Neuronal stem cell (in vitro differentiated cells): ENCODE data around the gene ESRP2.
A peak's percentile ranks its signal among the peaks of the same experiment; 100 is the strongest.

ENCODE experiments used
- DNase-seq: peaks from one replicate; pipeline ENCODE4 v3.0.0-alpha.2; 2013; ENCODE audit warnings: low spot score
- H2AFZ ChIP-seq: one replicate; pipeline ENCODE4 v1.6.1; 2013; ENCODE audit warnings: mild to moderate bottlenecking, low read length, inconsistent platforms
- H2AK5ac ChIP-seq: 2 replicates; pipeline ENCODE4 v1.6.1; 2013; ENCODE audit warnings: low read depth, mild to moderate bottlenecking, inconsistent platforms, low read length, moderate library complexity, mixed read lengths
- H2BK120ac ChIP-seq: 2 replicates; pipeline ENCODE4 v1.6.1; 2013; ENCODE audit warnings: low read depth, mild to moderate bottlenecking, inconsistent platforms, low read length, moderate library complexity, mixed read lengths
- H2BK12ac ChIP-seq: one replicate; pipeline ENCODE4 v1.6.1; 2013; ENCODE audit warnings: low read length, inconsistent platforms
- H2BK15ac ChIP-seq: 2 replicates; pipeline ENCODE4 v1.6.1; 2013; ENCODE audit warnings: mild to moderate bottlenecking, low read length, inconsistent platforms, mixed read lengths
- H2BK5ac ChIP-seq: one replicate; pipeline ENCODE4 v1.6.1; 2013; ENCODE audit warnings: inconsistent platforms, mild to moderate bottlenecking, low read length, moderate library complexity
- H3K14ac ChIP-seq: one replicate; pipeline ENCODE4 v1.6.1; 2013; ENCODE audit warnings: low read length, inconsistent platforms
- H3K18ac ChIP-seq: 2 replicates; pipeline ENCODE4 v1.6.1; 2013; ENCODE audit warnings: low read length, inconsistent platforms
- H3K23ac ChIP-seq: 2 replicates; pipeline ENCODE4 v1.6.1; 2013; ENCODE audit warnings: low read depth, mild to moderate bottlenecking, mixed read lengths, low read length, inconsistent platforms; ENCODE audit not compliant: poor library complexity
- H3K27ac ChIP-seq: replicated peaks from 3 replicates; pipeline ENCODE4 v1.5.1; 2013; ENCODE audit warnings: low read length, inconsistent platforms
- H3K27me3 ChIP-seq, 3 experiments: 2 replicates each; pipeline ENCODE4 v1.6.1; 2013; ENCODE audit warnings: low read length in 3 of 3, mild to moderate bottlenecking in 2 of 3, inconsistent platforms in 1 of 3, low read depth in 1 of 3, mixed read lengths in 1 of 3, moderate library complexity in 1 of 3; ENCODE audit not compliant: control insufficient read depth in 3 of 3, insufficient read depth in 3 of 3
- H3K36me3 ChIP-seq, 2 donors: replicated peaks in 1 of 2; 2 replicates each; pipeline ENCODE4 v1.6.1; 2013; ENCODE audit warnings: low read length in 2 of 2; ENCODE audit not compliant: control insufficient read depth in 2 of 2, insufficient read depth in 2 of 2
- H3K4ac ChIP-seq: 2 replicates; pipeline ENCODE4 v1.6.1; 2013; ENCODE audit warnings: inconsistent platforms, mild to moderate bottlenecking, low read length, moderate library complexity
- H3K4me1 ChIP-seq, 2 donors: 1 replicate in 1 of 2; 2 replicates in 1 of 2; pipeline ENCODE4 v1.6.1; 2013; ENCODE audit warnings: low read length in 2 of 2, low read depth in 1 of 2; ENCODE audit not compliant: control insufficient read depth in 2 of 2, insufficient read depth in 1 of 2
- H3K4me2 ChIP-seq: one replicate; pipeline ENCODE4 v1.6.1; 2013; ENCODE audit warnings: mild to moderate bottlenecking, low read length, inconsistent platforms; ENCODE audit not compliant: insufficient read depth, poor library complexity, severe bottlenecking
- H3K4me3 ChIP-seq, 2 donors: 2 replicates each; pipeline ENCODE4 v1.5.1; 2013; ENCODE audit warnings: low read length in 2 of 2, mild to moderate bottlenecking in 2 of 2, inconsistent platforms in 1 of 2, moderate library complexity in 1 of 2
- H3K79me1 ChIP-seq: one replicate; pipeline ENCODE4 v1.6.1; 2013; ENCODE audit warnings: low read depth, mild to moderate bottlenecking, inconsistent platforms, low read length, moderate library complexity
- H3K9ac ChIP-seq: one replicate; pipeline ENCODE4 v1.6.1; 2013; ENCODE audit warnings: mild to moderate bottlenecking, low read depth, low read length, inconsistent platforms; ENCODE audit not compliant: poor library complexity
- H3K9me3 ChIP-seq, 2 donors: replicated peaks in 1 of 2; 2 replicates each; pipeline versions ENCODE3 to v1.6.1; 2013; ENCODE audit warnings: low read length in 2 of 2, mild to moderate bottlenecking in 2 of 2, inconsistent platforms in 1 of 2, low read depth in 1 of 2, mixed read lengths in 1 of 2, moderate library complexity in 1 of 2; ENCODE audit not compliant: control insufficient read depth in 2 of 2, insufficient read depth in 1 of 2
- H4K8ac ChIP-seq: one replicate; pipeline ENCODE4 v1.6.1; 2013; ENCODE audit warnings: low read depth, mild to moderate bottlenecking, inconsistent platforms, low read length, moderate library complexity
- H4K91ac ChIP-seq: one replicate; pipeline ENCODE4 v1.6.1; 2013; ENCODE audit warnings: low read length, low read depth, mild to moderate bottlenecking, inconsistent platforms; ENCODE audit not compliant: poor library complexity
- WGBS, 2 donors: extraction: QIAGEN DNeasy Blood & Tissue Kit; methylation state at CpG; one replicate each; pipeline ENCODE4 v1.1.7; 2013; ENCODE audit warnings: missing lambda C conversion rate in 2 of 2, mixed read lengths in 1 of 2; ENCODE audit not compliant: insufficient read length in 2 of 2, insufficient replicate concordance in 1 of 2; ENCODE audit errors: extremely low coverage in 2 of 2; 5-methylcytosine and 5-hydroxymethylcytosine counted together

The ESRP2 gene

DNA sequence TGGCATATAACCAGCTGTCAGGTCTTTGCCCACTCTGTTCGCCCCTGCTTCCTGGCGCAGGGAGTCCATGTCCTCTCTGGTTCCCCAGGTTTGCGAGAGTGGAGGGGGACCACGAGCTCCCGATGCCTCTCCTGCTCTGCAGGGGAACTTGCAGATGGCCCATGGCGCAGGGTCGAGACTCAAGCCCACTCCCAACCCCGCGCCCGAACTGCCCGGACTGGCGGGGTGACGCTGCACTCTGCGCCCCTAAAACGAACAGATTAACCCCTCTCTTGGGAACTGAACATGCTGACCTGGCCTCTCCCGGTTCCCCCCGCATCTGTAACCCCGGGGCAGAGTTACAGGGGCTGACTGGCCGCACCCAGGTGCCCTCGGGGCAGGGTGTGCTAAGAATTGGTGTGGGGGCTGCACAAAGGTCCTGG lies 8.6 kb upstream of the ESRP2 start:
- no CpG with 5 or more reads among the region's 20 CpGs for WGBS, 2 donors
- peak overlapping the region; percentile 86 for H3K9ac ChIP-seq
- H2BK15ac ChIP-seq = peak overlapping the region; percentile 72
- H3K4me1 ChIP-seq = peaks cover 6 to 10% of the 10 kb centered on the region in 2 donors
- H3K4ac ChIP-seq = no peak overlapping the region
- H3K9me3 ChIP-seq = no peaks in the 10 kb centered on the region
- H3K18ac ChIP-seq = peak overlapping the region; percentile 85
- H2AFZ ChIP-seq = peak overlapping the region; percentile 98
- H3K79me1 ChIP-seq = peaks cover 8% of the 10 kb centered on the region
- peaks cover 3 to 6% of the 10 kb centered on the region in 2 donors for H3K36me3 ChIP-seq
- H3K27me3 ChIP-seq = peaks cover 0 to 8% (median 0%) of the 10 kb centered on the region in 3 experiments
- peak overlapping the region; percentile 80 for H3K23ac ChIP-seq
- H3K4me2 ChIP-seq = peak overlapping the region; percentile 86
- H3K14ac ChIP-seq = peak overlapping the region; percentile 58
- H2BK12ac ChIP-seq = no peak overlapping the region
- H2AK5ac ChIP-seq = peak overlapping the region; percentile 65
- no peak for DNase-seq
- no peak overlapping the region for H3K27ac ChIP-seq
- no peak overlapping the region for H4K8ac ChIP-seq
- no peak overlapping the region for H2BK120ac ChIP-seq
- no peak overlapping the region for H2BK5ac ChIP-seq
- peak overlapping the region; percentile 90 to 94 for H3K4me3 ChIP-seq
- H4K91ac ChIP-seq = no peak overlapping the region

DNA sequence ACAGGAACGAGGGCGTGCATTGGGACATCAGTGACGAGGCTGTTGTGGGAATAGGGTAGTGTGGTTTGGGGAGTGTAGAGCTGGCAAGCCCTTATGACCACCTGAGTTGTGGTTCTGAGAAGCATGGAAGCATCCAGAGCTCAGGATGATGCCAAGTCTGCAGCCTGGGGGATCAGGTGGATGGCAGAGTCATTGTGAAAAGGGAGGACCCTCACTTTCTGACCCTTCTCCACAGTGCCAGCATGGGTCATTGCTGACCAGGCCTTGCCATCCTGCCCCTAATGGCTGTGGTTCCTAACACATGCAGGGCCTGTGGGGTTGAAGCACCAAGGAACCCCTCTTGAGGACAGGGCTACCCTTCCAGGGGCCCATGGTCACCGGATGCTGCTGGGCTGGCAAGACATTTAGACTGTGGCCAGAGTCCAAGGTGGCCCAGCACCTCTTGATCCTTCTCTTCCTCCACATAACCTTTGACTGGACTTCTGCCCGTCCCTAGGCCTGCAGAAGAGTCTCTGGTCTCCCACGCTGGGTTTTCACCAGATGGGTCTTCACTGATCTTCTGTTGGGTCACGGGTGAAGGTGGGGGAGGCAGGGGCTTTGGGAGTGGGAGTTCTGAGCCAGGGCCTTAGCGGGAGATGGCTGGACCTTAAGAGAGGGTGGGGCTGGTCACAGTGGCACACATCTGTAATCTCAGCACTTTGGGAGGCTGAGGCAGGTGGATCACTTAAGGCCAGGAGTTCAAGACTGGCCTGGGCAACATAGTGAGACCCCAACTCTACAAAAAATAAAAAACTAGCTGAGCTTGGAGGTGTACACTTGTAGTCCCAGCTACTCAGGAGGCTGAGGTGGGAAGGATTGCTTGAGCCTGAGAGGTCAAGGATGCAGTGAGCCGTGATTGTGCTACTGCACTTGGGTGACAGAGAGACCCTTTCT lies 7.3 kb upstream of the ESRP2 start:
- H2BK15ac ChIP-seq = no peak overlapping the region
- no peak overlapping the region for H3K4me3 ChIP-seq
- H3K27ac ChIP-seq = no peak overlapping the region
- H3K18ac ChIP-seq = no peak overlapping the region
- H2BK12ac ChIP-seq = no peak overlapping the region
- H3K9me3 ChIP-seq = peaks cover 0 to 5% of the 10 kb centered on the region in 2 donors
- no peak overlapping the region for H3K4ac ChIP-seq
- no CpG with 5 or more reads among the region's 9 CpGs for WGBS, 2 donors
- H3K27me3 ChIP-seq = peaks cover 0 to 8% (median 0%) of the 10 kb centered on the region in 3 experiments
- no peak overlapping the region for H4K8ac ChIP-seq
- no peak overlapping the region for H3K4me2 ChIP-seq
- peaks cover 8% of the 10 kb centered on the region for H3K79me1 ChIP-seq
- no peak overlapping the region for H3K23ac ChIP-seq
- no peak overlapping the region for H4K91ac ChIP-seq
- no peak overlapping the region for H3K9ac ChIP-seq
- no peak overlapping the region for H3K14ac ChIP-seq
- no peak for DNase-seq
- no peak overlapping the region for H2AFZ ChIP-seq
- H3K4me1 ChIP-seq = peaks cover 6 to 10% of the 10 kb centered on the region in 2 donors
- no peaks in the 10 kb centered on the region for H3K36me3 ChIP-seq
- H2BK120ac ChIP-seq = no peak overlapping the region
- H2AK5ac ChIP-seq = no peak overlapping the region
- no peak overlapping the region for H2BK5ac ChIP-seq

DNA sequence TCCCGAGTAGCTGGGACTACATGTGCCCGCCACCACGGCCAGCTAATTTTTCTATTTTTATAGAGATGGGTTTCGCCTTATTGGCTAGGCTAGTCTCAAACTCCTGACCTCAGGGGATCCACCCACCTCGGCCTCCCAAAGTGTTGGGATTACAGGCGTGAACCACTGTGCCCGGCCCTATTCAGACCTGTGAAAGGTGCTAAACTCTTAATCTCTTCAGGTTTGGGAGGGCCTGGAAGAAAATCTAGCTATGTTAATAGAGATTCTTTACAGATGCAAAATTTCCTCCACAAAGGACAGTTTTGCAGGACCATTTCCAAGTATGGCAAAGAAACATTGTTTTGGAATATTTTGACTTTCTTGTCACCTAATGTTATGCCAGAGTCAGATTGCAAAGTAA lies 6.2 kb upstream of the ESRP2 start:
- WGBS, 2 donors = no CpG with 5 or more reads among the region's 7 CpGs
- Histone ChIP-seq H3K4me2 (no peak overlapping the region), H3K27ac (no peak overlapping the region), H3K14ac (no peak overlapping the region), H2AFZ (no peak overlapping the region), H4K8ac (no peak overlapping the region), H3K79me1 (peaks cover 5% of the 10 kb centered on the region), H2AK5ac (no peak overlapping the region), H4K91ac (no peak overlapping the region), H3K9me3 (peaks cover 0 to 12% of the 10 kb centered on the region in 2 donors), H3K23ac (no peak overlapping the region), H2BK5ac (no peak overlapping the region), H3K36me3 (no peaks in the 10 kb centered on the region), H3K18ac (no peak overlapping the region), H3K4me3 (no peak overlapping the region), H3K4ac (no peak overlapping the region), H3K4me1 (peaks cover 12% of the 10 kb centered on the region in 2 donors), H3K9ac (no peak overlapping the region), H2BK120ac (no peak overlapping the region), H2BK15ac (no peak overlapping the region), H2BK12ac (no peak overlapping the region), H3K27me3 (peaks cover 0 to 8% (median 0%) of the 10 kb centered on the region in 3 experiments)
- DNase-seq = no peak

DNA sequence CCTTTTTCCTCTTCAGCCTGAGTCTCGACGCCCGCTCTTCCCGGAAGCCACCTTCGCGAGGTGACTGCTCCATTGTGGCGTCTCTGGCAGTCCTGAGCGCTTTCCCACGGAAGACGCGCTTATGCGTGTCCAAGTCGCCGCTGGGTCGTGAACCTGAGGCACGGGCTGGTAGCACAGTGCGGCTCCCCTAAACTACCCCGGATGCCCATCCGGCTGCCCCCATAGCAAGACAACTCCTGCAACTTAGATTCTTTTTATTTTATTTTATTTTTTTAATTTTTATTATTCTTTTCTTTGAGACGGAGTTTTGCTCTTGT lies 2.1 kb upstream of the ESRP2 start:
- peak overlapping the region; percentile 0 to 61 for H3K4me3 ChIP-seq
- H2BK5ac ChIP-seq = peak overlapping the region; percentile 77
- peak overlapping the region; percentile 76 for H3K27ac ChIP-seq

More for the DNA sequence above, 2.1 kb upstream of the ESRP2 start:
- H3K14ac ChIP-seq = no peak overlapping the region
- H3K4me2 ChIP-seq = peak overlapping the region; percentile 63
- H2AK5ac ChIP-seq = no peak overlapping the region
- H2BK15ac ChIP-seq = peak overlapping the region; percentile 95
- peak overlapping the region; percentile 7 for H2BK120ac ChIP-seq
- H3K9me3 ChIP-seq = peaks cover 0 to 21% of the 10 kb centered on the region in 2 donors
- peak overlapping the region; percentile 75 for H3K23ac ChIP-seq
- no peaks in the 10 kb centered on the region for H3K36me3 ChIP-seq
- WGBS, 2 donors = no CpG with 5 or more reads among the region's 20 CpGs
- H3K4me1 ChIP-seq = peaks cover 9 to 18% of the 10 kb centered on the region in 2 donors
- H3K9ac ChIP-seq = peak overlapping the region; percentile 79
- peaks cover 2% of the 10 kb centered on the region for H3K79me1 ChIP-seq
- no peak overlapping the region for H4K91ac ChIP-seq
- H3K4ac ChIP-seq = peak overlapping the region; percentile 85
- H3K18ac ChIP-seq = peak overlapping the region; percentile 77
- peaks cover 0 to 37% (median 14%) of the 10 kb centered on the region in 3 experiments for H3K27me3 ChIP-seq
- no peak overlapping the region for H4K8ac ChIP-seq
- no peak for DNase-seq
- peak overlapping the region; percentile 24 for H2BK12ac ChIP-seq
- peak overlapping the region; percentile 89 for H2AFZ ChIP-seq
